ENCODE results near the gene NOTO.

DNA sequence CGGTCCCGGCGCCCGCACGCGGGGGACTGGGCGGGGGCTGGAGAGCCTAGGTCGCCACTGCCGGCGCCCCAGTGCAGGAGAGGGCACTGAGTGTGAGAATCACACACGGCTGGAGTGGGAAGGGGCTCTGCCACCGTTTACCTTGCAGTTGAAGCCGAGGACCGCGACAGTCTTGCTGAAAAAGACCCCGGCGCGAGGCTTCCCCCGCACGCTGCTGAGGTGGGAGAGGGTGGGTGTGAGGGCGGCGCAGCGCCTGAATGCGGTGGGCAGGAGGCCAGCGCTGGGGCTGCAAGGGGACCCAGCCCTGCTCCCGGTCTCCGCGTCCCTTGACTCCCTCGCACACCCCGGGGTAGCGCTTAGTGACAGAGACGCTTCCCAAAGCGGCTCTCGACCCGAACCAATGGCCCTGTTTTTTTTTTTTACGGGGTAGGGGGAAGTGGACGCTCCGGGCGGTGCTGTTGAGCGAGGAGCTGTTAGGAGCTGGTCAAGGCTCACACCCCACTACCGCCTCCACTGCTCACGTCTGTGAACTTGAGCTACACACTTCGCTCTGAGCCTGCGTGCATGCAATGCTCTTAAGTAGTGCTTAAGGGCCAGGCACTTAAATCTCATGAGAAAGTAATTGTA is 794 bp downstream of the NOTO start:
- TF ChIP-seq CTCF (IDR thresholded peaks at IDR 0.05) (no peak), POLR2A (IDR thresholded peaks at IDR 0.05) (no peak), EP300 (IDR thresholded peaks at IDR 0.05) (no peak)
